Measurements from ENCODE around the gene TEX26.

GRCh38 chr13:30884543-30884942, 47.9 kb upstream of the TEX26 start:
- no peak for TF ChIP-seq ZNF274 (IDR thresholded peaks at IDR 0.05; ENCODE audit: low read depth, low read length)
- TF ChIP-seq YY1 (IDR thresholded peaks at IDR 0.05; ENCODE audit: insufficient read depth, insufficient read length), result no peak

Data from NT2/D1 (cell line).